GM12892 (cell line): ENCODE results near the gene FRG1.
"Not testable (repeated sequence)": the region's sequence is repeated elsewhere in the genome, so short reads cannot be mapped to it uniquely, and the experiment has no call there.

Source experiments
- POLR2A ChIP-seq: IDR thresholded peaks from 2 replicates; pipeline ENCODE4 v1.6.1; 2011; ENCODE audit warnings: low read depth, low read length, control low read depth
- TAF1 ChIP-seq: IDR thresholded peaks from 2 replicates; pipeline ENCODE4 v1.6.1; 2011; ENCODE audit warnings: low read depth, mild to moderate bottlenecking, control low read depth, low read length, borderline replicate concordance

- TF ChIP-seq POLR2A, TAF1: not testable (repeated sequence)
Observed at GRCh38 chr4:189989941-189990340, 49.3 kb downstream of the FRG1 start.
